Keratinocyte (primary cell): ENCODE data around the gene PARP11. TPM values are rescaled to one million over a fixed set of nuclear protein-coding genes. Genes with fewer than 3 reads are reported as not detected.
A peak's percentile ranks its signal among the peaks of the same experiment; 100 is the strongest.

Experiments
- DNase-seq: peaks from one replicate; pipeline ENCODE4 v3.0.0-alpha.2; 2011; ENCODE audit warnings: low read depth, missing footprints, low spot score
- FAIRE-seq: peaks from 2 replicates; lab custom pipeline; 2011; peaks lifted over from hg19 to GRCh38; lab: Jason Lieb, UNC
- H2AFZ ChIP-seq: 2 replicates; pipeline ENCODE4 v1.6.0; 2012; ENCODE audit warnings: low read length, control low read depth, inconsistent platforms; ENCODE audit not compliant: control insufficient read depth
- H3K27ac ChIP-seq: 2 replicates; pipeline ENCODE4 v1.5.1; 2011; ENCODE audit warnings: low read length; ENCODE audit not compliant: control insufficient read depth, insufficient read depth
- H3K27me3 ChIP-seq: 3 replicates; pipeline ENCODE4 v1.6.0; 2011; ENCODE audit warnings: low read length; ENCODE audit not compliant: control insufficient read depth, insufficient read depth; ENCODE audit errors: extremely low read depth
- H3K36me3 ChIP-seq, 2 experiments: 2 replicates in 1 of 2; 3 replicates in 1 of 2; pipeline ENCODE4 v1.5.1; 2011; ENCODE audit warnings: low read length in 2 of 2, mild to moderate bottlenecking in 1 of 2; ENCODE audit not compliant: control insufficient read depth in 2 of 2, insufficient read depth in 2 of 2; ENCODE audit errors: extremely low read depth in 1 of 2
- H3K4me1 ChIP-seq: 3 replicates; pipeline ENCODE4 v1.5.1; 2011; ENCODE audit warnings: low read length; ENCODE audit not compliant: control insufficient read depth, insufficient read depth; ENCODE audit errors: extremely low read depth
- H3K4me2 ChIP-seq: 3 replicates; pipeline ENCODE4 v1.6.0; 2011; ENCODE audit warnings: low read depth, low read length; ENCODE audit not compliant: control insufficient read depth, insufficient read depth; ENCODE audit errors: extremely low read depth
- H3K4me3 ChIP-seq, 3 experiments: fragments of 200-600 bp in 1 of 3; sonication (generic) in 1 of 3; 2 replicates in 2 of 3; 3 replicates in 1 of 3; pipeline ENCODE4 v1.5.1; 2011 to 2016; ENCODE audit warnings: low read length in 3 of 3, mild to moderate bottlenecking in 3 of 3, control low read depth in 2 of 3, inconsistent platforms in 1 of 3, low read depth in 1 of 3, mixed read lengths in 1 of 3, mixed run types in 1 of 3, moderate library complexity in 1 of 3; ENCODE audit not compliant: control insufficient read depth in 2 of 3, insufficient read depth in 2 of 3; ENCODE audit errors: extremely low read depth in 1 of 3
- H3K79me2 ChIP-seq: 2 replicates; pipeline ENCODE4 v1.6.0; 2012; ENCODE audit warnings: low read length; ENCODE audit not compliant: control insufficient read depth, insufficient read depth
- H3K9ac ChIP-seq: 3 replicates; pipeline ENCODE4 v1.6.0; 2011; ENCODE audit warnings: low read length; ENCODE audit not compliant: control insufficient read depth, insufficient read depth; ENCODE audit errors: extremely low read depth
- H3K9me1 ChIP-seq: 3 replicates; pipeline ENCODE4 v1.6.0; 2011; ENCODE audit warnings: low read length; ENCODE audit not compliant: control insufficient read depth, insufficient read depth; ENCODE audit errors: extremely low read depth
- H3K9me3 ChIP-seq: 2 replicates; pipeline ENCODE4 v1.5.1; 2012; ENCODE audit warnings: low read depth, low read length; ENCODE audit not compliant: control insufficient read depth
- H4K20me1 ChIP-seq: 3 replicates; pipeline ENCODE4 v1.6.0; 2011; ENCODE audit warnings: low read length; ENCODE audit not compliant: control insufficient read depth, insufficient read depth; ENCODE audit errors: extremely low read depth
- EZH2 ChIP-seq: IDR thresholded peaks from one replicate; pipeline ENCODE4 v1.6.1; 2012; ENCODE audit warnings: inconsistent platforms, mild to moderate bottlenecking, low read length, moderate library complexity
- dilution Hi-C: fragments of 300-500 bp; cut with MboI; formaldehyde crosslinking; loops from one replicate; pipeline ENCODE4 v1.7.0; 2020; ENCODE audit warnings: low sequenced_read_pairs; ENCODE audit not compliant: extremely low pct_ligation_motif_present
- polyA plus RNA-seq, 5 experiments: library from polyadenylated mRNA; depleted of rRNA in 3 of 5; stranded (reverse) in 3 of 5; stranded (forward) in 1 of 5; unstranded in 1 of 5; fragments of >200 nt; gene quantifications; 1 replicate in 1 of 5; 2 replicates in 3 of 5; 3 replicates in 1 of 5; pipeline versions ENCODE4 v1.2.1 to v1.2.3, GENCODE V29; 2011 to 2012; ENCODE audit warnings: missing spikeins in 2 of 5, low read depth in 1 of 5, low replicate concordance in 1 of 5
- TF ChIP-seq, protein P1 (sequence below), 3 experiments: IDR thresholded peaks in 1 of 3; conservative IDR thresholded peaks in 1 of 3; optimal IDR thresholded peaks in 1 of 3; 2 replicates in 2 of 3; 3 replicates in 1 of 3; pipeline versions ENCODE3 to v1.5.1; 2011; ENCODE audit warnings: low read length in 3 of 3, mild to moderate bottlenecking in 3 of 3, moderate library complexity in 2 of 3, control low read depth in 1 of 3, inconsistent platforms in 1 of 3; ENCODE audit not compliant: insufficient read depth in 2 of 3; ENCODE audit errors: extremely low read depth in 1 of 3

Gene PARP11
- polyA plus RNA-seq, 1 donor (not counting 4 experiments of a cell fraction or from before 2014, with no cell fraction given): 5.4 TPM

DNA sequence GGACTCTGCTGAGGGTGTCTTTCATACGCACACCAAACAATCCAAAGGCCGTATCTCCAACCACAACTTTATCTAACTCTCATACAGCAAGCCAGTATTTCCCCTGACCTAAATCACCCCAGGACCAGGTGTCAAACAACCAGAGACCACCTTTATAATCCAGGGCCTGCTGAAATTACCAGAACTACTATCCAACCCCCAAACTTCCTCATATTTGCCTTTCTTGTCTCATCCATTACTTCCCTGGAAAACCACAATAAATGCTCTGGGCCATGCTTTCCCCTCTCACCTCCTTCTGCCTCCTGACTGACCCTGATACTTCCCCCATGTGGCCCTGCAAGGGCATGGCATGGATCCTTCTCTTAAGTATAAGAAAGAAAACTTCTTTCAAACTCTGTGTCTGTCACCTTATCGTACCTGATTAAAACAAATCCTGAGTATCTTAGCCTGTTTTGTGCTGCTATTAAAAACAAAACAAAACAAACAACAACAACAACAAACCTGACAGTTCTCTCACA lies 75.6 kb downstream of the PARP11 start:
- TF ChIP-seq, protein P1, sequence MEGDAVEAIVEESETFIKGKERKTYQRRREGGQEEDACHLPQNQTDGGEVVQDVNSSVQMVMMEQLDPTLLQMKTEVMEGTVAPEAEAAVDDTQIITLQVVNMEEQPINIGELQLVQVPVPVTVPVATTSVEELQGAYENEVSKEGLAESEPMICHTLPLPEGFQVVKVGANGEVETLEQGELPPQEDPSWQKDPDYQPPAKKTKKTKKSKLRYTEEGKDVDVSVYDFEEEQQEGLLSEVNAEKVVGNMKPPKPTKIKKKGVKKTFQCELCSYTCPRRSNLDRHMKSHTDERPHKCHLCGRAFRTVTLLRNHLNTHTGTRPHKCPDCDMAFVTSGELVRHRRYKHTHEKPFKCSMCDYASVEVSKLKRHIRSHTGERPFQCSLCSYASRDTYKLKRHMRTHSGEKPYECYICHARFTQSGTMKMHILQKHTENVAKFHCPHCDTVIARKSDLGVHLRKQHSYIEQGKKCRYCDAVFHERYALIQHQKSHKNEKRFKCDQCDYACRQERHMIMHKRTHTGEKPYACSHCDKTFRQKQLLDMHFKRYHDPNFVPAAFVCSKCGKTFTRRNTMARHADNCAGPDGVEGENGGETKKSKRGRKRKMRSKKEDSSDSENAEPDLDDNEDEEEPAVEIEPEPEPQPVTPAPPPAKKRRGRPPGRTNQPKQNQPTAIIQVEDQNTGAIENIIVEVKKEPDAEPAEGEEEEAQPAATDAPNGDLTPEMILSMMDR (optimal IDR thresholded peaks at IDR 0.05 in 1 of 3, IDR thresholded peaks at IDR 0.05 in 1 of 3, conservative IDR thresholded peaks at IDR 0.05 in 1 of 3; ENCODE audit: extremely low read depth in 1 of 3, insufficient read depth in 2 of 3, low read length in 3 of 3): peak in 1 of 3 experiments; percentile 12
- no peak for TF ChIP-seq EZH2
- Histone ChIP-seq H3K9me1 (no peaks in the 10 kb centered on the region), H4K20me1 (no peaks in the 10 kb centered on the region), H3K36me3 (no peaks in the 10 kb centered on the region), H3K4me1 (no peaks in the 10 kb centered on the region), H3K9ac (no peak overlapping the region), H3K79me2 (no peaks in the 10 kb centered on the region), H3K27ac (no peak overlapping the region), H2AFZ (no peak overlapping the region), H3K4me2 (no peak overlapping the region), H3K27me3 (no peaks in the 10 kb centered on the region), H3K4me3 (no peak overlapping the region), H3K9me3 (no peaks in the 10 kb centered on the region)
- no peak for DNase-seq
- no peak for FAIRE-seq
- dilution Hi-C loops: no loop called here

DNA sequence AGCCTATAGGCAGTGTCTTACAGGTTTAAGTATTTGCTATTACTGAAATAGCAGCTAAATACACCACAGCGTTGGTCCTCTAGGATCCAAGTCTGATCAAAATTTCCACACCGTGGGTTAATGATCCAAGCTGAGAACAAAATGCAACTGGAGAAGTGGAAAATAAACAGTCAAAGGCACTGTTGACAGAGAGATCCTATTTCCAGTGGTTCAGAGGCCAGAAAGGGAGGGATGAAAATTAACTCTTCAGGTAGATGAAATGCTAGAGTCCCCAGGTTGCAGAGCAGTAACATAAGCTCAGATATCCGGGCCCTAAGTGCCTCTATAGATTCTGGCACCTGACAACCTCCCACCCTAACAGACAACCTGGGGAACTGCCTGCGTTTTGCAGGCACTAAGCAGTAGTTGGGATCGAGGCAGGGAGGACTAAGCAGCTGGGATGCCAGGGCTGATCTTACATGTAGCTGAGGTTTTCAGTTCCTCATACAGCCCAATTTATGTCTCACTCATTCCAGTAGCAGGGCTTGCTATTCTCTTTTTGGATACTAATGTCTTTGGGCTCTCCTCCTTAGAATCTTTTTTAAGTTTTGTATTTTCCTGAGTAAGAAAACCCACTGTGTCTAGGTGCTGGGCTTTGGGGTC lies 77.6 kb downstream of the PARP11 start:
- Histone ChIP-seq H3K9me1 (no peaks in the 10 kb centered on the region), H3K9me3 (no peaks in the 10 kb centered on the region), H3K4me3 (no peak overlapping the region), H2AFZ (no peak overlapping the region), H3K79me2 (no peaks in the 10 kb centered on the region), H3K27me3 (peaks cover 3% of the 10 kb centered on the region), H3K4me1 (no peaks in the 10 kb centered on the region), H3K4me2 (no peak overlapping the region), H4K20me1 (no peaks in the 10 kb centered on the region), H3K36me3 (no peaks in the 10 kb centered on the region), H3K27ac (no peak overlapping the region), H3K9ac (no peak overlapping the region)
- TF ChIP-seq, protein P1 (optimal IDR thresholded peaks at IDR 0.05 in 1 of 3, IDR thresholded peaks at IDR 0.05 in 1 of 3, conservative IDR thresholded peaks at IDR 0.05 in 1 of 3; ENCODE audit: extremely low read depth in 1 of 3, insufficient read depth in 2 of 3, low read length in 3 of 3): no peak
- dilution Hi-C loops: no loop called here
- no peak for DNase-seq
- no peak for FAIRE-seq
